GM23338 (cell line): ENCODE data around the gene CES4A. TPM values are rescaled to one million over a fixed set of nuclear protein-coding genes. Genes with fewer than 3 reads are reported as not detected.

Experiments used
- ATAC-seq: fragments of 200-7000 bp; cut with Tn5 transposase; 3 replicates; pipeline ENCODE4 v1.9.1; 2020
- DNase-seq: peaks from one replicate; pipeline ENCODE4 v3.0.0-alpha.2; 2015; ENCODE audit warnings: low spot score
- H2AFZ ChIP-seq: fragments of 200-600 bp; sonication (generic); 2 replicates; pipeline ENCODE4 v1.8.0; 2016; ENCODE audit warnings: antibody characterized with exemption, mild to moderate bottlenecking, moderate library complexity
- H3F3A ChIP-seq: fragments of 200-600 bp; sonication (generic); replicated peaks from 2 replicates; pipeline ENCODE4 v1.8.0; 2017; ENCODE audit warnings: antibody characterized with exemption, mixed run types, low read depth
- H3K27ac ChIP-seq: fragments of 200-600 bp; sonication (generic); 2 replicates; pipeline ENCODE4 v1.6.1; 2016; ENCODE audit warnings: low read depth
- H3K27me3 ChIP-seq: fragments of 200-600 bp; sonication (generic); 2 replicates; pipeline ENCODE4 v1.8.0; 2016; ENCODE audit warnings: mild to moderate bottlenecking, mixed run types, moderate library complexity; ENCODE audit not compliant: insufficient read depth
- H3K36me3 ChIP-seq: fragments of 200-600 bp; sonication (generic); 2 replicates; pipeline ENCODE4 v1.8.0; 2016; ENCODE audit warnings: mild to moderate bottlenecking; ENCODE audit not compliant: insufficient read depth
- H3K4me1 ChIP-seq: fragments of 200-600 bp; sonication (generic); 2 replicates; pipeline ENCODE4 v1.8.0; 2016; ENCODE audit warnings: mild to moderate bottlenecking, moderate library complexity; ENCODE audit not compliant: insufficient read depth
- H3K4me2 ChIP-seq: fragments of 200-600 bp; sonication (generic); 2 replicates; pipeline ENCODE4 v1.7.1; 2017; ENCODE audit warnings: mixed run types
- H3K4me3 ChIP-seq: fragments of 200-600 bp; sonication (generic); 2 replicates; pipeline ENCODE4 v1.6.1; 2016; ENCODE audit warnings: mixed run types
- H3K79me2 ChIP-seq: fragments of 200-600 bp; sonication (generic); replicated peaks from 2 replicates; pipeline ENCODE4 v1.8.0; 2017; ENCODE audit warnings: mild to moderate bottlenecking; ENCODE audit not compliant: insufficient read depth
- H3K9me2 ChIP-seq: fragments of 200-600 bp; sonication (generic); 2 replicates; pipeline ENCODE4 v1.8.0; 2017; ENCODE audit not compliant: insufficient read depth
- H4K20me1 ChIP-seq: fragments of 200-600 bp; sonication (generic); replicated peaks from 2 replicates; pipeline ENCODE4 v1.8.0; 2017; ENCODE audit warnings: mild to moderate bottlenecking; ENCODE audit not compliant: insufficient read depth
- H3K27ac Mint-ChIP-seq: 2 replicates; pipeline ENCODE4 v1.8.0; 2020; ENCODE audit warnings: inconsistent platforms, mild to moderate bottlenecking, moderate library complexity, mixed read lengths
- H3K27me3 Mint-ChIP-seq: 3 replicates; pipeline ENCODE4 v1.8.0; 2022; ENCODE audit warnings: low read depth, mild to moderate bottlenecking, moderate library complexity, mixed read lengths, inconsistent platforms; ENCODE audit not compliant: insufficient read depth, poor library complexity
- H3K36me3 Mint-ChIP-seq: 3 replicates; pipeline ENCODE4 v1.8.0; 2021; ENCODE audit warnings: low read depth, mild to moderate bottlenecking, inconsistent platforms, moderate library complexity, mixed read lengths
- H3K4me1 Mint-ChIP-seq: 3 replicates; pipeline ENCODE4 v1.8.0; 2020; ENCODE audit warnings: mild to moderate bottlenecking, inconsistent platforms, mixed read lengths
- H3K4me3 Mint-ChIP-seq: 3 replicates; pipeline ENCODE4 v1.8.0; 2021; ENCODE audit warnings: moderate library complexity, mild to moderate bottlenecking, inconsistent platforms, mixed read lengths
- H3K9me3 Mint-ChIP-seq: 3 replicates; pipeline ENCODE4 v1.8.0; 2020; ENCODE audit warnings: moderate library complexity, mild to moderate bottlenecking, inconsistent platforms, mixed read lengths
- CREB1 ChIP-seq: fragments of 250-450 bp; sonication (Bioruptor Pico); IDR thresholded peaks from 2 replicates; pipeline ENCODE4 v1.5.0; 2020; ENCODE audit warnings: low read depth, mild to moderate bottlenecking, moderate library complexity
- CTCF ChIP-seq, 2 experiments: fragments of 200-600 bp in 1 of 2; sonication (generic) in 1 of 2; conservative IDR thresholded peaks; 2 replicates each; pipeline versions ENCODE4 v1.5.1 to v1.6.1; 2016 to 2017; ENCODE audit warnings: antibody characterized with exemption in 2 of 2, low read depth in 2 of 2, mild to moderate bottlenecking in 2 of 2, moderate library complexity in 1 of 2
- ETS1 ChIP-seq: IDR thresholded peaks from 2 replicates; pipeline ENCODE4 v1.6.1; 2016; ENCODE audit warnings: antibody characterized with exemption
- EZH2 ChIP-seq: fragments of 200-600 bp; sonication (generic); IDR thresholded peaks from one replicate; pipeline ENCODE4 v1.8.0; 2017; ENCODE audit warnings: antibody characterized with exemption, mild to moderate bottlenecking, low read depth; ENCODE audit not compliant: unreplicated experiment
- EZH2phosphoT487 ChIP-seq: fragments of 200-600 bp; sonication (generic); IDR thresholded peaks from one replicate; pipeline ENCODE4 v1.8.1; 2018; ENCODE audit warnings: antibody characterized with exemption; ENCODE audit not compliant: unreplicated experiment
- JUNB ChIP-seq: IDR thresholded peaks from one replicate; pipeline ENCODE4 v1.6.1; 2016; ENCODE audit warnings: antibody characterized with exemption; ENCODE audit not compliant: unreplicated experiment
- NANOG ChIP-seq: IDR thresholded peaks from 2 replicates; pipeline ENCODE4 v1.6.1; 2016; ENCODE audit warnings: antibody characterized with exemption, borderline replicate concordance
- POLR2AphosphoS5 ChIP-seq: IDR thresholded peaks from 2 replicates; pipeline ENCODE4 v1.6.1; 2016; ENCODE audit warnings: antibody characterized with exemption, low read depth
- REST ChIP-seq: IDR thresholded peaks from one replicate; pipeline ENCODE4 v1.6.1; 2018; ENCODE audit warnings: antibody characterized with exemption; ENCODE audit not compliant: unreplicated experiment
- STAT1 ChIP-seq: IDR thresholded peaks from one replicate; pipeline ENCODE4 v1.6.1; 2016; ENCODE audit warnings: antibody characterized with exemption; ENCODE audit not compliant: unreplicated experiment
- ZNF114 ChIP-seq: fragments of 250-450 bp; sonication (Bioruptor Pico); IDR thresholded peaks from 2 replicates; pipeline ENCODE4 v1.5.0; 2020; ENCODE audit warnings: mild to moderate bottlenecking, moderate library complexity
- ZNF331 ChIP-seq: fragments of 250-450 bp; sonication (Bioruptor Pico); IDR thresholded peaks from 2 replicates; pipeline ENCODE4 v1.5.0; 2020; ENCODE audit warnings: low read depth, mild to moderate bottlenecking, moderate library complexity
- ZNF462 ChIP-seq: fragments of 250-450 bp; sonication (Bioruptor Pico); IDR thresholded peaks from 2 replicates; pipeline ENCODE4 v1.5.0; 2020; ENCODE audit warnings: mild to moderate bottlenecking, moderate library complexity
- polyA plus RNA-seq: library from polyadenylated mRNA; unstranded; fragments of >200 nt; fragmentation: Nextera tagmentation; extraction: Ambion mirVana; gene quantifications from 2 replicates; pipeline ENCODE4 v1.2.1, GENCODE V29; 2016
- total RNA-seq: library from RNA; depleted of rRNA; stranded (reverse); fragments of >200 nt; shearing (Covaris generic); gene quantifications from 2 replicates; pipeline ENCODE4 v1.2.3, GENCODE V29; 2014

CES4A gene
- total and polyA plus RNA-seq, 2 experiments from 2014 or later, result 0.10 to 0.42 TPM

GRCh38 chr16:67009158-67009557, 20.8 kb downstream of the CES4A start:
- Mint-ChIP-seq H3K9me3 (no peaks in the 10 kb centered on the region), H3K36me3 (no peaks in the 10 kb centered on the region)
- no peaks in the 10 kb centered on the region; the same call in 1 of the 2 replicates for H3K4me1 ChIP-seq

More at GRCh38 chr16:67009158-67009557, 20.8 kb downstream of the CES4A start:
- Histone ChIP-seq H2AFZ (no peak overlapping the region), H3K4me3 (no peak overlapping the region), H3K36me3 (no peaks in the 10 kb centered on the region), H3K79me2 (no peaks in the 10 kb centered on the region), H3F3A (no peaks in the 10 kb centered on the region), H3K27ac (no peak overlapping the region), H3K27me3 (peaks cover 33% of the 10 kb centered on the region), H3K4me2 (no peak overlapping the region), H4K20me1 (no peaks in the 10 kb centered on the region), H3K9me2 (no peaks in the 10 kb centered on the region)
- no peak overlapping the region for H3K27ac Mint-ChIP-seq
- no peaks in the 10 kb centered on the region; the same call in 2 of the 3 replicates for H3K4me1 Mint-ChIP-seq
- H3K4me3 Mint-ChIP-seq, result no peak overlapping the region
- DNase-seq (no peak), ATAC-seq (no peak)
- peaks cover 29% of the 10 kb centered on the region for H3K27me3 Mint-ChIP-seq
- no peak for TF ChIP-seq ZNF462
- no peak for TF ChIP-seq NANOG
- TF ChIP-seq REST, result no peak
- TF ChIP-seq JUNB, result no peak
- TF ChIP-seq POLR2AphosphoS5, result no peak
- no peak for TF ChIP-seq EZH2phosphoT487
- TF ChIP-seq CREB1 (CRISPR knock-in tag), result no peak
- TF ChIP-seq ETS1, result no peak
- TF ChIP-seq EZH2, result no peak
- TF ChIP-seq CTCF (conservative IDR thresholded peaks at IDR 0.05; ENCODE audit: low read depth in 2 of 2), result no peak
- no peak for TF ChIP-seq STAT1
- no peak for TF ChIP-seq ZNF114
- no peak for TF ChIP-seq ZNF331 (CRISPR knock-in tag)
